ENCODE measurements around the gene TWSG1.

DNA sequence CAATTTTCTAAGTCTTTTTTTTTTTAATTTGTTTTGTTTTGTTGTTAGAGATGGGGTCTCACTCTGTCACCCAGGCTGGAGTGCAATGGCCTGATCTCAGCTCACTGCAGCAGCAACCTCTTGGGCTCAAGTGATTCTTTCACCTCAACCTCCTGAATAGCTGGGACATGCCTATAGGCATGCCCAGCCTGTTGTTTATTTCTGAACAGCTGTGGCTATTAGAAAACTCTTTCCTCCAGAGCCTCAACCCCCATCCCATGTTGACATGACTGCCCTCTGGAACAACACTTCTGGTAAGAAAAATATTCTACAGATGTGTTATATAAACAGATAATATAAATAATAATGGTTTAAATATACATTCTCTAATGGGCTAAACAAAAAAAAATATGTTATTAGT lies 44.4 kb upstream of the TWSG1 start:
- TF ChIP-seq, protein P1, sequence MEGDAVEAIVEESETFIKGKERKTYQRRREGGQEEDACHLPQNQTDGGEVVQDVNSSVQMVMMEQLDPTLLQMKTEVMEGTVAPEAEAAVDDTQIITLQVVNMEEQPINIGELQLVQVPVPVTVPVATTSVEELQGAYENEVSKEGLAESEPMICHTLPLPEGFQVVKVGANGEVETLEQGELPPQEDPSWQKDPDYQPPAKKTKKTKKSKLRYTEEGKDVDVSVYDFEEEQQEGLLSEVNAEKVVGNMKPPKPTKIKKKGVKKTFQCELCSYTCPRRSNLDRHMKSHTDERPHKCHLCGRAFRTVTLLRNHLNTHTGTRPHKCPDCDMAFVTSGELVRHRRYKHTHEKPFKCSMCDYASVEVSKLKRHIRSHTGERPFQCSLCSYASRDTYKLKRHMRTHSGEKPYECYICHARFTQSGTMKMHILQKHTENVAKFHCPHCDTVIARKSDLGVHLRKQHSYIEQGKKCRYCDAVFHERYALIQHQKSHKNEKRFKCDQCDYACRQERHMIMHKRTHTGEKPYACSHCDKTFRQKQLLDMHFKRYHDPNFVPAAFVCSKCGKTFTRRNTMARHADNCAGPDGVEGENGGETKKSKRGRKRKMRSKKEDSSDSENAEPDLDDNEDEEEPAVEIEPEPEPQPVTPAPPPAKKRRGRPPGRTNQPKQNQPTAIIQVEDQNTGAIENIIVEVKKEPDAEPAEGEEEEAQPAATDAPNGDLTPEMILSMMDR (conservative IDR thresholded peaks at IDR 0.05; ENCODE audit: low read length) = no peak
- no peak for TF ChIP-seq EZH2phosphoT487 (IDR thresholded peaks at IDR 0.05; ENCODE audit: borderline replicate concordance)
